Amygdala (tissue), 56 donors: ENCODE measurements around the gene TARBP1.
A peak's percentile ranks its signal among the peaks of the same experiment; 100 is the strongest.
"Not testable (repeated sequence)": the region's sequence is repeated elsewhere in the genome, so short reads cannot be mapped to it uniquely, and the experiment has no call there.

Source experiments
- DNase-seq, 56 donors: peaks; one replicate each; lab custom pipeline; 2025; lab: John Stamatoyannopoulos, UW

Gene TARBP1

GRCh38 chr1:234396871-234397270 is 82.1 kb downstream of the TARBP1 start:
- no peak for DNase-seq

- DNase-seq = no peak
These were observed 82.9 kb downstream of the TARBP1 start for GRCh38 chr1:234396092-234396491.

- DNase-seq = no peak
These were observed 83.7 kb downstream of the TARBP1 start for GRCh38 chr1:234395297-234395696.

GRCh38 chr1:234393190-234393589 is 85.8 kb downstream of the TARBP1 start:
- DNase-seq = no peak

- no peak for DNase-seq
These were observed 90.9 kb downstream of the TARBP1 start for GRCh38 chr1:234388094-234388493.

- no peak for DNase-seq
These were observed 92.9 kb downstream of the TARBP1 start for GRCh38 chr1:234386122-234386521.

- no peak for DNase-seq
These were observed 97.1 kb downstream of the TARBP1 start for GRCh38 chr1:234381699-234382555.

GRCh38 chr1:234379591-234380109 is 99.3 kb downstream of the TARBP1 start:
- DNase-seq = not testable (repeated sequence)

GRCh38 chr1:234375672-234376071 is 103.3 kb downstream of the TARBP1 start:
- no peak for DNase-seq

- no peak for DNase-seq
These were observed 105.1 kb downstream of the TARBP1 start for GRCh38 chr1:234373959-234374254.

GRCh38 chr1:234373064-234373958 is 105.7 kb downstream of the TARBP1 start, which contains the start of gene COA6:
TSS of gene COA6 (plus strand) at chr1:234373456. CDS start at chr1:234373467, 11 bp downstream.
- DNase-seq = peak; percentile 42 to 97 (median 86)

- no peak for DNase-seq
These were observed 106.8 kb downstream of the TARBP1 start for GRCh38 chr1:234372011-234372757.

GRCh38 chr1:234371414-234371813 is 107.6 kb downstream of the TARBP1 start:
- DNase-seq = no peak

- DNase-seq = no peak
These were observed 109.2 kb downstream of the TARBP1 start for GRCh38 chr1:234369784-234370183.

GRCh38 chr1:234369033-234369430 is 109.9 kb downstream of the TARBP1 start:
- DNase-seq = no peak

GRCh38 chr1:234368320-234369032 is 110.5 kb downstream of the TARBP1 start:
- DNase-seq = peak in 24 of 56 donors; percentile 2 to 78 (median 32)

- DNase-seq = no peak
These were observed 116.4 kb downstream of the TARBP1 start for GRCh38 chr1:234362558-234362957.

GRCh38 chr1:234361102-234361603 is 117.8 kb downstream of the TARBP1 start:
- no peak for DNase-seq

- no peak for DNase-seq
These were observed 121.1 kb downstream of the TARBP1 start for GRCh38 chr1:234357831-234358230.
